SH-SY5Y (cell line): ENCODE data around the gene SERPINE3.

ENCODE experiments used
- GATA2 ChIP-seq: IDR thresholded peaks from 2 replicates; pipeline ENCODE4 v1.6.1; 2011; ENCODE audit warnings: mild to moderate bottlenecking, low read depth, low read length
- GATA3 ChIP-seq: IDR thresholded peaks from 2 replicates; pipeline ENCODE4 v1.6.1; 2011; ENCODE audit warnings: low read depth, mild to moderate bottlenecking, low read length, moderate library complexity

The SERPINE3 gene

DNA sequence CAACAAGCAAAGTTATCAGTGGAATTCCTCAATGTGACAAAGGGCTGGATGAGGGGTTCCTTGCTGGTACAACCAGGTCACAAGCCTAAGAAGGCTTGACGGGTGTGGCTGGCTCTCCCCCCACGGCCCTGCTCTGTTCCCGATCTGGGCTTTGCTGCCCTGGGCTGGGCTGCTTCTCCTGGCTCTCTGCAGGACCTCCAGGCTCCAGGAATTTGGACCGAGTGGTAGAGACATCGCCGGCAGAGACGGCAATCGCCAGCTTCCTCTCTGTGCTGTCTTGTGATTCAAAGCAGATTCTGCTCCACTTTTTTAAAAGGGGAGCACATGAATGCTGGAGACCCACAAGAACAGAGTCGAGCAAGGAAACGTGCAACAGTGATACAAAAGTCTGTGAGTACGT is at the start of gene SERPINE3:
TSS of gene SERPINE3 (plus strand) at position 338 of the 400 bp plus-strand sequence. CDS start 1,401 bp downstream, outside the sequence.
- no peak for TF ChIP-seq GATA3
- TF ChIP-seq GATA2: no peak

DNA sequence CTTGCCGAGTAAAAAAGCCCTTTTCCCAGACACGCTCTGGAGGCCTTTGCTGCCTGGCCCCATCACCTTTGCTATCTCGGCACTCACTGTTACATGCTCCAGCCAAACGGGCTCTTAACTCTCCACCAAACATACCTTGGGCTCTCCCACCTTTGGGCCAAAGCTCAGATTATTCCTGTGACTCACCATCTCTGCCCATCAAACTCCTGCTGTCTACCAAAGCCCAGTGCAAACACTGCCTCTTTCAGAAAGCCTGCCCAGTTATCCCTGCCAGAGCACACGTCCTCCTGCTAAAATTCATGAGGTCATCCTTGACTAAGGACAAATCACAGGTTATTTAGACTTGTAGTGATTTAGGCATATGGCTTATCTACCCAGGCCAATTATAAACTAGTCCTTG is 48.1 kb upstream of the SERPINE3 start:
- TF ChIP-seq GATA3 (no peak), GATA2 (no peak)

DNA sequence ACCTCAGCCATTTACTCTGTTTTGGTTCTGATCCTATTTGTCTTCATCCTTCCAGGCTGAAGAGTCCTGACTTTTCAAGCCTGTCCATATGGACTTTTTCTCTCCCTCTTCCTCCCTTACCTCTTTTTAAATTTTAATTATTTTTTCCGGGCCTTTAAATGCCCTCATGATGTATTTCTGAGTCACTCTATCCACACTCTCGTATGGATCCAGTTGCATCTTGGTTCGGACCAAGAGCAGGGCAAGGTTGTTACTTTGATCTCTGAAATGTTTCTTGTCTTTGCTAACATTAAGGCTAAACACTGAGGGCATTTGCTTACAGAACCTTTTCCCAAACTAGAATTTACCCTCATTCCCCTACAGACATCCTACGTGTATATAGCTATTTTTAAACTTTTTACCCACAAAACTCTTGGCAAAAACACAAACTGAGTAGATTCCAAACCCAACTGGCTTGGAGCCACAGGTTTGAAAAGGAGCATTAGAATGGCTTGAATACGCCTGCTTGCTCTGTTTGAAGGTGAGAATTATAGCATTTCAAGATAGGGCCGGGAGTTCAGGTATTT is 47.4 kb upstream of the SERPINE3 start:
- TF ChIP-seq GATA3 (no peak), GATA2 (no peak)

DNA sequence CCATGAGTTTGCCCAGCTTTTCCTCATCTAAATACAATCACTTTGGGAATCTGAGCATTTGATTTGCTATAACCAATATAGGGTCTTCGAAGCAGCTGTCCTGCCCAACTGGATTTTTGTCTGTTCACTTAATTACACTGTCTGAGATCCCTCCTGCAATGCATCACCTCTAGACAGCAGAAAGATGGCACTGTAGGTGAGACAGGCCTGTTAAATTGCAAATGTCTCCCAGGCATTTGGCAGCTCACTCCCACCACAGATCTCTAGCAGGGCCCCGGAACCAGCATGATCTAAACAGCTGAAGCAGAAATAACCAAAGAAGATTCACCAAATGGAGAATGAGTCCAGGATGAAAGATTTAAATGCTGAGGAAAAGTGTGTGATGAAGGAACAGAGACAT is 41.9 kb upstream of the SERPINE3 start:
- no peak for TF ChIP-seq GATA3
- TF ChIP-seq GATA2: no peak

DNA sequence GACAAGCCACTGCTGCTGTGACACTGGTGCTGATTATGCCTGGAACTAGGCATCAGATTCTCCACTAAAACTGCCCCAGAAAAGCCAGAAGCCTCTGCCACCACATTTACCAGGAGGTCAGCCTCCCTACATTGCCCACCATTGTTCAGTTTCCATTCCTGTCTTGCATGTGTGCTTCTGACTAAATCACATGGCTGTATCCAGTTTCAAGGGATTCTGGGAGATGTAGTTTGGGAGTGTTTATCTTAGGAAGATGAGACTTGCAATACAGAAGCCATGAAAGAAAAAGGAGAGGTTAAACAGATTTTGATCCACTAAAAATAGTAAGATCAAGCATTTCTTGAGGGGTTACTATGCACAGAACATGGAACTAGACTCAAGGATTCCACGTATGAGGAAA is 40.7 kb upstream of the SERPINE3 start:
- no peak for TF ChIP-seq GATA3
- no peak for TF ChIP-seq GATA2

DNA sequence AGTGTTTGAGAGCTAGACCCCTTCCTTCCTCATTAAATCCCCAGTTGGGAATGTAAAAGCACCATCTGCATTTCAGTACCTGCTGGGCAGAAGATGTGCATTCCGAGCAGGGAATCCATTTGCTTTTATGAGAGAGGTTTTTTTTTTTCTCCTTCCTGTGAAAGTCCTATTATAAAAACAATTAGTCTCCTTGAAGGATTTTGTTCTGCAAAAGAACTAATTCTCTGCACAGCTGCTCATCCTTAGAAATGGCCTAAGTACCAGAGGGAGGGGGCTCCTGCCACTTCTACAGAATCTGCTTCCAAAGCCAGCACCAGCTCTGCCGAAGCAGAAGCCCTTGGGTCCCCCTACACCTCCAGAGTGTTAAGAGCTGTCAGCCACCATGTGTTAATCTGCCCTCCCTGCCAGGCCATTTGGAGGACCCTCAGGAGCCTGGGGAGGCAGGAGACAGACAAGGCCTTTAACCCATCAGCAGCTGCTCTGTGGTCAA is 36.4 kb upstream of the SERPINE3 start:
- no peak for TF ChIP-seq GATA3
- TF ChIP-seq GATA2: no peak

DNA sequence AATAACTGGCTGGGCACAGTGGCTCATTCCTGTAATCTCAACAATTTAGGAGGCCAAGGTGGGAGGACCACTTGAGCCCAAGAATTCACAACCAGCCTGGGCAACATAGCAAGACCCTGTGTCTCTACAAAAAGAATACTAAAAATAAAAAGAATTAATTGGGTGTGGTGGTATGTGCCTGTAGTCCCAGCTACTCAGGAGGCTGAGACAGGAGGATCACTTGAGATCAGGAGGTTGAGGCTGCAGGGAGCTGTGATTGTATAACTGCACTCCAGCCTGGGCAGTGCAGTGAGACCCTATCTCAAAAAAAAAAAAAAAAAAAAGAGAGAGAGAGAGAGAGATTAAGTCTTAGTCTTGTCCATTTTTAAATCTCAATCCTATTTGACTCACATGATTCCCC is 35.6 kb upstream of the SERPINE3 start:
- TF ChIP-seq GATA2 (no peak), GATA3 (no peak)

DNA sequence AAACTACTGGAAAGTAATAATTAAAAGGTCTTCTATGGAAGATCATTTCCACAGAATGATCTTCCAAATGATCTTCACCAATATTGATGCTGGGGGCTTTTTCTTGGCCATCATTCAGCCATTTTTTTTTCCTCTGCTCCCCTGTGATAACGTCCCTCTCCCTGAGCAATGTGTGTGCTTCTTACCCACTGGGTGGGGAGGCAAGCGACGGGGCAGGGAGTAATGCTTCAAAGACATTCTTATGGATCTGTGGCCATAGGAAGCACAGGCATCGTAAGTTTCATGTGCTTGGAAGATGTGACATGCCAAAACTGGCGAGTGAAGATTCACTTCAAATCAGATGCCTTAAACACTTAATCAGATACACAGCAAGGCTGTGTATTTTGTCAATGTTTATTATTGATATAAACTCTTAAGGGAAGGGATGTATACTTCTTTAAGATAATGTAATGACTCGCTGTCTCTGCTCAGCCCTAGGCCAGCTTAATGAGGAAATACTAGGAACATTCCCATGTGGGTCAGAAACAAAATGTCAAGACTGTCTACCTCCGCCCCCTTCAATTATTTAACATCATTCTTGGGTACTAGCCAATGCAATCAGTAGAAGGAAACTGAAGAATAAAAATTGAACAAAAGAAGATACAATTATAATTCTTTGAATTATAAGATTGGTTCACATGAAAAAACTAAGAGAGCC is 34.1 kb upstream of the SERPINE3 start:
- TF ChIP-seq GATA2 (no peak), GATA3 (no peak)

DNA sequence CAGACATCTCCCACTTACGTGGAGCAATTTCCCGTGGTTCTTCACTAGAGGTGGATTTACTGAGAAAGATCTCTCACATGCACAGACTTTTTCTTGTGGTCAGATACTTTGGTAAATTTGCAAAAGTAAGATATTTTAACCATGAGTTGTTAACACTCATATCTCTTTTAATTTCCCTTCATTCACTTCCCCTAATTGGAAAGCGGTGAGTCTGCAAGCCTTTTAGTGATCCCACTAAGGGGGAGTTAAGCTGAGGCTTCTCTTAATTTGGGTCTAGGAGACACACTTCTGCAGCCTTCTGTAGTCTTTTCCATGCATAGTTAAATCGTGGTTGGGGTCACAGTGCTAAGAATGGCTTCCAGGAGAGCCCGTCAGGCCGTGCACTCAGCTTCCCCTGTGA is 30.7 kb upstream of the SERPINE3 start:
- TF ChIP-seq GATA3: no peak
- TF ChIP-seq GATA2: no peak

DNA sequence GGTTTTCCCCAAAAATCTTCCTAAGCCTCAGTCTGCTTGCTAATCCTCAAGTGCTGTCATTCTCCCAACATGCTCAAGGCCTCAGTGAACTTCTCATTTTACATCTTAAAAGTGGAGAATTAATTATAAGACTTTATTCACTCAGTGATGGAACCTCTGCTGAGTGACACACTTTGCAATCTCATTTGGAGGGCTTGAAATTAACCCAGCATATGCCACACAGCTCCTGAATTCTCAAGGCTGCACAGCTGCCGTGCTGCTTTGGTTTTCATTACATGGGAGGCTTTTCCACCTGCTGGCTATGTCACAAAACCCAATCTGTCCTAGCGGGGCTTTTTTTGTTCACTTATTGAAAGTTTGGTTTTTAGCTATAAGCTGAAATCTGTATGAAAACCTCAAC is 28.3 kb upstream of the SERPINE3 start:
- no peak for TF ChIP-seq GATA2
- TF ChIP-seq GATA3: no peak

DNA sequence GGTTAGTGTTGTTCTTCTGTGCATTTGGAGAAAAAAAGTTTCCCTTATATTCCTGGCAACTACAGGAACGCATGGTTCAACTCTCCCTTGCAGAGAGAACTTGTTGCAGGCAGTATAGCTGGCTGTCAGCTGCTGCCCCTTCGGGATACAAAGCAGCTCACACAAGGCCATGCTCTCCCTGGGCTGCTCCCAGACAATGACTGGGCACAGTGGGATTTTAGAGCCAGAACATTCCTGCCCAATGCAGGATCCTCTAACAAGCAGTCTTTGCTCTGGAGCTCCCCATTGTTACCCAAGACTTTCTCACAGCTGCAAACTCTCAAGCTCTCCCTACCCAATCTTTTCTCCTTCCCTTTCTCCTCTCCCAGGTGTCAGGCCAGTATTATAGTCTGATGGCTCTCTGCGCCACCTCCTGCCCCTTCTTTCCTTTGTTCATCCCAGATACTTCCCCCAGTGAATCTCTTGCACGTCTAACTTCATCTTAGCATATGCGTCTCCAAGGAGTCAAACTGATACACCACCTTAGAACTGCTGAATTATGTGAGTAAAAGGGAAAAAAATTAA is 27.5 kb upstream of the SERPINE3 start:
- TF ChIP-seq GATA2 (no peak), GATA3 (no peak)

DNA sequence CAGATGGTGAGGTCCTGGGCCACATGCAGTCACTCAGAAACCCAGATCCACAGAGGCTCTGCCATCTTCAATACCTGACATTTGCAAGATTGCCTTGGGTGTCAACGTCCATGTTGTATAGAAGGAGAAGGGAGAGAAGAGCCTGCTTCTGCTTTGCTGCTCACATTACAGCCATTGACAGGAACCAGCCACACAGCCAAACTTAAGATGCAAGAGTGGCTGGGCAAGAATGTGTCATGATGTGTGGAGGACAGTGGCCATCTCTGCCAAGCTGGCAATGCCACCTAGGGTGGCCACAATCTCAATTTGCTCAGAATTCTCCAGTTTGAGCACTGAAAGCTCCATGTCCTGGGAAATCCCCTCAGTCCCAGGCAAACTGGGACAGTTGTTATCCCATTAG is 25.9 kb upstream of the SERPINE3 start:
- TF ChIP-seq GATA2 (no peak), GATA3 (no peak)

DNA sequence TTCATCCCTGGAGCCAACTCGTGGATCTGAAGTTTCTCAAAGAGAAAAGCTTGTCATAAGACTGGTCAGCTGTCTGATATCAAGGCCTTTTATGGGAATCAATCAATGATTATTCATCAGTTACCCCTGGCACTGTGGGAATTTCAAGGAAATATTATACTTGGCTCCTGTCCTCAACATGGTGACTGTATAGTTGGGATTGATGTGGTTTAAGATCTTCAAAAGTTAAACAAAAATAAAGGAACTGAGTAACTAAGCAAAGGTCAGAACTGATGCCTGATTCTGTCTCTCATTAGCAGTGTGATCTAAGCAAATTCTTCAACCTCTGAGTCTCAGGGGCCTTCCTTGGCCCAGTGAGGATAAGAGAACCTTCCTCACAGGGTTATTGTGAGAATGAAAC is 22.2 kb upstream of the SERPINE3 start:
- TF ChIP-seq GATA2: no peak
- no peak for TF ChIP-seq GATA3

DNA sequence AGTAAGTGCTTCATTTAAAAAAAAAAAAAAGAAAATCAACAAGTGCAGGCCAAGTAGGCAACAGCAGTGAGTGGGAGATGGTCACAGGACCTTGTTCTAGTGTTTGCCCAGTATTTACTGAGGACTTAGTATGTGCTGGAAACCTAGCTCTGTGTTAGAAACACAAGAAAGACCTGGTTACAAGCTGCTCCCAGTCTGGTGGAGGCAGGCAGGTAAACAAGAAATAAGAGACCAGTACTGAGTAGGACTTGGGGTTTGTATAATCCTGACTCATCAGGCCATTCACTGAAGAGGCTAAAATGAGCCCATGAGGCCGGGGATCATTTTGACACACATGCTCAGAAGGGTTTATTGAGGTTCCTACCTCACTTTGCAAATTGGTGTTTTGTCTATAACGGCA is 21.5 kb upstream of the SERPINE3 start:
- TF ChIP-seq GATA2: no peak
- TF ChIP-seq GATA3: no peak

DNA sequence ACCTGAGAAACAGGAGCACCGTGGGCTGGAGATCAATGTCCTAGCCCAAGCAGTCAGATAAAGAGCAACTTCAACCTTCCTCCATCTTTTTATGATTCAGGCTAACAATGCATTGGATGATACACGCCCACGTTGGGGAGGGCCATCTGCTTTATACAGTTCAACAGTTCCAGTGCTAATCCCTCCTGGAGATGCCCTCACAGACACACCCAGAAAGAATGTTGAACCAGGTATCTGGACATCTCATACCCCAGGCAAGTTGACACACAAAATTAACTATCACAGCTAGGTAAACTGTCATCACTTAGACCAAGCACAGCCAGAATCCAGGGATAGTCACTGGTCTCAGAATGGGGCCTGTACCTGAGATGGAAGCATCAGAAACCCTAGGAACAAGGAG is 20.6 kb upstream of the SERPINE3 start:
- no peak for TF ChIP-seq GATA2
- no peak for TF ChIP-seq GATA3

DNA sequence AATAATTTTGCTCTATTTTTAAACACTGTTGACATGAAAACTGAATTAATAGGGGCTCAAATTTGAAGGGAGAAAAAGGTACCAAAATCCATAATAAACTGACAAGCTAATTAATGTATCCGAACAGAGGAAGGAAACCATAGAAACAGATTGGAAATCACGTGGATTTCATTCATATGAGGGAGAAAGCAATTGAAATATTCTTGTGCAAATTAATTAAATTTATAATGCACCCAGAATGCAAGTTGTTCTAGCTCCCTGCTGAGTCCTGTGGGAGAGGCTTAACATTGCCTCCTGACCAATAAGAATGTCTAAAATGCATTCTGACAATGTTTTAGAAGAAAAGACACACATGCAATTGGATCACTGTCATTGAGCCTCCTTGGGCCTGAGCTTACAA is 17.7 kb upstream of the SERPINE3 start:
- TF ChIP-seq GATA3: no peak
- TF ChIP-seq GATA2: no peak
